ENCODE results near the gene SPTLC2. TPM values are rescaled to one million over a fixed set of nuclear protein-coding genes. Genes with fewer than 3 reads are reported as not detected.

SPTLC2 gene
- total and polyA plus RNA-seq, 2 of the 8 experiments (the other 6 are each of a cell fraction or from before 2014, with no cell fraction given): 8.9 to 35.1 TPM

DNA sequence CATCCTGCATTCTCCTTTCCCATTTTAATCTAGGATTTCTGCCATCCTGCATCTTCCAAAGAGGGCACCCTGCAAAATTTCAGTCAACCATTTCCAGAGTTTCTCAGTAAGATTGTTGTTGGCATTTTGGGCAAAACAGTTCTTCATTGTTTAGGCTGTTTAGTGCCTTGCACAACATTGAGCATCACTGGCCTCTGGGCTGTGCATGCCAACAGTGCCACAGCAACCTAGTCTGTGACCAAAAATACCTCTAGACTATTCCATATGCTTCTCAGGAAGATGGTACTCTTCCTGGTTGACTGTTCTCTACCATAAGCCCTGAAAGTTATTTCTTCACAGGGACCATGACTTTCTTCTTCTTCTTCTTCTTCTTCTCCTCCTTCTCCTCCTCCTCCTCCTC is 85.4 kb downstream of the SPTLC2 start (continued):
- no peak for TF ChIP-seq SIRT6 (IDR thresholded peaks at IDR 0.05; ENCODE audit: low read length)

GRCh38 chr14:77529963-77530362 is 86.5 kb downstream of the SPTLC2 start:
- H3K56ac ChIP-seq (replicated peaks; ENCODE audit: insufficient read length, low read depth, low read length): no peak overlapping the region
- H3K18ac ChIP-seq (ENCODE audit: extremely low read depth, low read length): no peak overlapping the region
- no peak overlapping the region for H2AFZ ChIP-seq (ENCODE audit: low read length)
- no peak overlapping the region for H2BK12ac ChIP-seq (ENCODE audit: low read depth, low read length)
- no peak overlapping the region for H3K4ac ChIP-seq (replicated peaks; ENCODE audit: insufficient read length, low read depth, low read length)
- H3K23ac ChIP-seq (ENCODE audit: insufficient read length): no peak overlapping the region
- no peak overlapping the region for H2AK5ac ChIP-seq (ENCODE audit: low read depth, low read length)
- no peak for TF ChIP-seq PHF8 (conservative IDR thresholded peaks at IDR 0.05; ENCODE audit: low read depth, low read length)
- H3K27me3 ChIP-seq (replicated peaks in 1 of 4; ENCODE audit: control insufficient read depth in 3 of 4, extremely low read depth in 1 of 4, insufficient read depth in 3 of 4, low read length in 3 of 4): no peaks in the 10 kb centered on the region
- FAIRE-seq (no peak), DNase-seq (ENCODE audit: low read depth in 1 of 2, low spot score in 2 of 2) (no peak)
- H3K4me2 ChIP-seq (ENCODE audit: insufficient read depth in 1 of 2, low read depth in 2 of 2, low read length in 2 of 2): no peak overlapping the region
- H2BK20ac ChIP-seq (ENCODE audit: low read length): no peak overlapping the region
- H4K5ac ChIP-seq (ENCODE audit: insufficient read length, low read depth, low read length): no peak overlapping the region
- no peak overlapping the region for H3K9ac ChIP-seq (replicated peaks in 1 of 4; ENCODE audit: extremely low read depth in 1 of 4, low read depth in 3 of 4, low read length in 3 of 4)
- POLR2A ChIA-PET (ENCODE audit: partially characterized antibody): no interaction called here
- H4K20me1 ChIP-seq (replicated peaks in 1 of 2; ENCODE audit: control insufficient read depth in 1 of 2, insufficient read depth in 2 of 2, low read length in 2 of 2): no peaks in the 10 kb centered on the region
- no peak overlapping the region for H4K8ac ChIP-seq (ENCODE audit: extremely low read depth, insufficient read depth, low read length)
- no peaks in the 10 kb centered on the region for H3K23me2 ChIP-seq (ENCODE audit: low read depth, low read length)
- H2BK5ac ChIP-seq (ENCODE audit: low read depth, low read length): no peak overlapping the region
- no peaks in the 10 kb centered on the region for H3K79me2 ChIP-seq (ENCODE audit: control insufficient read depth in 1 of 2, insufficient read depth in 2 of 2, low read length in 2 of 2)
- no peak overlapping the region for H3K4me3 ChIP-seq (ENCODE audit: extremely low read depth in 1 of 4, insufficient read depth in 2 of 4, low read depth in 3 of 4, low read length in 4 of 4)
- H2BK15ac ChIP-seq (ENCODE audit: low read length): no peak overlapping the region
- CTCF ChIA-PET (ENCODE audit: partially characterized antibody): interaction anchor here (0.5 to 0.7 kb wide), 2 partner anchors 165 to 193 kb away, joined by 4 read pairs; no protein-coding TSS in a partner anchor
- no peak overlapping the region for H2BK120ac ChIP-seq (replicated peaks; ENCODE audit: low read depth, low read length)
- H3K9me3 ChIP-seq (ENCODE audit: insufficient read depth in 2 of 2, low read depth in 1 of 2, low read length in 1 of 2): no peaks in the 10 kb centered on the region
- H3K14ac ChIP-seq (ENCODE audit: insufficient read length): no peak overlapping the region
- no peak overlapping the region for H3K27ac ChIP-seq (ENCODE audit: low read depth, low read length)
- no peaks in the 10 kb centered on the region; a peak in 1 of 8 replicates for H3K36me3 ChIP-seq (ENCODE audit: control insufficient read depth in 2 of 4, insufficient read depth in 4 of 4, low read length in 3 of 4)
- no peak overlapping the region for H4K91ac ChIP-seq (replicated peaks; ENCODE audit: insufficient read length, low read length)
- H3K4me1 ChIP-seq (replicated peaks in 1 of 4; ENCODE audit: control insufficient read depth in 3 of 4, insufficient read depth in 4 of 4, low read length in 3 of 4): no peaks in the 10 kb centered on the region
- no peaks in the 10 kb centered on the region for H3K79me1 ChIP-seq (ENCODE audit: low read depth, low read length)
